GM18907 (cell line): ENCODE measurements around the gene MGST2.

Source experiments
- ATAC-seq: cut with Tn5 transposase; IDR thresholded peaks from one replicate; pipeline ENCODE4 v1.9.1; 2021; ENCODE audit warnings: mild to moderate bottlenecking, moderate library complexity; ENCODE audit not compliant: unreplicated experiment

MGST2 gene

DNA sequence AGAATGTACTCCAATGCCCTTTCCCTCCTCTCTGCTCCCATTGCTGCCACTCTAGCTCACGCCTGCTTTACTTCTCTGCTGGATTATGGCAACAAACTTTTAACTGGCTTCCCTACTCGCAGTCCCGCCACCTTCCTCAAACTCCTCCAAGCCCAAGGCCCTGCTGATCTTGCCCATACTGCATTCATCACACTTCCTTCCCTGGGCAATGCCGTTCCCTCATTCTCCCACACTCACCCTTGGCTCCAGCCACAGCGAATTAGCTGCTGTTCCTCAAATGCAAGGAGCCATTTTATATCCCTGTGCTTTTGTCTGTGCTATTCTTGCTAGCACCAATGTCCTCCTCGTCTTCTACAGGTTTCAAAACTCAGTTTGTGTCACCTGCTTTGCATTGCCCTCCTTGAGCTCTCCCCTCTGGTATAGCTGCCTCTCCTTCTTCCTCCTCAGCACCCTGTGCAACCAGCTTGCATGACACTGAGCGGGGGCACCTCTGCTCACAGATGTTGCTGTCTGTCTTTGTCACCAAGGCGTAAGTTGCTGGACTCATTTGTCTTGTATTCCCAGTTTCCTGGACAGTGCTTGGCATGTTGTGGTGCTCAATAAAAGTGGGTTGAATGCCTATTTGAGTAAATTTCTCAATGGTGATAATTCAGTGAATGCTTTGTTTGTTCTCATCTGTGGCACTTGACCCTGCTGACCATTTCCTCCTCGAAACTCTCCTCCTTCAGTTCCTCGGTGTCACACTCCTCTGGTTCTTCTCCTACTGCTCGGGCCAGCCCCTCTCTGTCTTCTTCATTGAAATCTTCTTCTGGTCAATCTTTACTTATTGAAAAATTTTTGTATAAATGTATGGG, 22.4 kb upstream of the MGST2 start:
- no peak for ATAC-seq

DNA sequence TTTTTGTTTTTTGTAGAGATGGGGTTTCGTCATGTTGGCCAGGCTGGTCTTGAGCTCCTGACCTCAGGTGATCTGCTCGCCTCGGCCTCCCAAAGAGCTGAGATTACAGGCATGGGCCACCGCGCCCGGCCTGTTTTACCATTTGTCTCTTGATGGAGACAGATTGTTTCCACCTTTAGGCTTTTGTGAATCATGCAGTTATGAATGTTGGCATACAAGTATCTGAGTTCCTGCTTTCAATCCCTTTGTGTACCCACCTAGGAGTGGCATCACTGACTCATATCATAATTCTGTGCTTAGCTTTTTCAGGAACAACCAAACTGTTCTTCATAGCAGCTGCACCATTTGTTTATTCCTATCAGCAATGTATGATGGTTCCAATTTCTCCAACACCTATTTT, 20.2 kb upstream of the MGST2 start:
- no peak for ATAC-seq

GRCh38 chr4:139647184-139647583, 18.4 kb upstream of the MGST2 start:
- no peak for ATAC-seq

DNA sequence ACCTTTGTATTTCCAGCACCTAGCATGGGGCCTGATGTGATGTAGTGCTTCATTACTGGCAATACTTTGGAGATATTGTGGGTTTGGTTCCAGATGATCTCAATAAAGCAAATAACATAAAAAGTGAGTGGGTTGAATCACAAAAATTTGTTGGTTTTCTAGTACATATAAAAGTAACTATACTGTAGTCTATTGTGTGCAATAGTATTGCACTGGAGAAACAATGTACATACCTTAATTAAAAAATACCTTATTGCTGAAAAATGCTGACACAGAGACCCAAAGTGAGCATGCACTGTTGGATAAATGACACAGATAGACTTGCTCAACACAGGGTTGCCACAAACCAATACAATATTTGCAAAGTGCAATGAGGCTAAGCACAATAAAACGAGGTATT, 17.7 kb upstream of the MGST2 start:
- ATAC-seq, result no peak

DNA sequence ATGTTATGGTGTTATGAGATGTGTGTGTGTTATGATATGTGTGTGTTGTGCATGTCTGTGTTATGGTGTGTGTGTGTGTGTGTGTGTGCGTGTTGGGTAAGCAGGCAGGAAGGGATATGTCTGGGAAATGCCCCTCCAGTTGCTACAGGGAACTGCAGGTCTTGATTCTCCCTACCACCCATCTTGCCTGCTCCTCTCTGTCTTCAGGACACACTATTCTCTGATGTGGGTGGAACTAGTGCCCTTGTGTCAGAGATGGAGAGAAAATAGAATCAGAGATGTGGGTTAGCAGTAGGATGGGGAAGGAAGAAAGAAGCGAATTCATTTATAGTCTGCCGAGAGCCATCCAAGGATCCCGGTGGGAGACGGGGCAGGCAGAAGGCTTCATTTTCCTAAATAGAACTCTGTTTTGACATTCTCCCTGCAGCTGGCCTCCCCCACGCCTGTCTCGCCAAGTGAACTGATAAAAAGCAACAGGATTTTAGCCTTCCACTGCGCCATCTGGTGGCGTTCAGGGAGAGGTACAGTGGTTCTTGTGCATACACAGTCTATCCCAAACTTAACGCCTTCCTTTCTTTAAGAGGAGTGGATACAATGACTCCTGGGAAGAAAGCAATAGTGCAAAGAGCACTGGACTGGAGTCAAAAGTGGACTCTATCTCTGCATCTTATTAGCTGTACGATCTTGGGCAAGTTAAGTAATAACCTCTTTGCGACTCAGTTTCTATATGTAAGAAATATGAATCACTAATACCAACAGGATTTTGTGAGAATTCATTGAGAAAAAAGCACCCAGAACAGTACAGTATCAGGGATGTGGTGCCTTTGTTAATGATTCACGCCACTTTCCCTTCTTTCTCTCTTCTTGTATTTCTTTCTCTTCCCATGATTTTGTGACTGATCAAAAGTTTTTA, 14.1 kb upstream of the MGST2 start:
- peak; percentile 87 for ATAC-seq

GRCh38 chr4:139654516-139654915, 11.1 kb upstream of the MGST2 start:
- no peak for ATAC-seq

- ATAC-seq, result peak; percentile 59
Observed at GRCh38 chr4:139655116-139655515, 10.5 kb upstream of the MGST2 start.

DNA sequence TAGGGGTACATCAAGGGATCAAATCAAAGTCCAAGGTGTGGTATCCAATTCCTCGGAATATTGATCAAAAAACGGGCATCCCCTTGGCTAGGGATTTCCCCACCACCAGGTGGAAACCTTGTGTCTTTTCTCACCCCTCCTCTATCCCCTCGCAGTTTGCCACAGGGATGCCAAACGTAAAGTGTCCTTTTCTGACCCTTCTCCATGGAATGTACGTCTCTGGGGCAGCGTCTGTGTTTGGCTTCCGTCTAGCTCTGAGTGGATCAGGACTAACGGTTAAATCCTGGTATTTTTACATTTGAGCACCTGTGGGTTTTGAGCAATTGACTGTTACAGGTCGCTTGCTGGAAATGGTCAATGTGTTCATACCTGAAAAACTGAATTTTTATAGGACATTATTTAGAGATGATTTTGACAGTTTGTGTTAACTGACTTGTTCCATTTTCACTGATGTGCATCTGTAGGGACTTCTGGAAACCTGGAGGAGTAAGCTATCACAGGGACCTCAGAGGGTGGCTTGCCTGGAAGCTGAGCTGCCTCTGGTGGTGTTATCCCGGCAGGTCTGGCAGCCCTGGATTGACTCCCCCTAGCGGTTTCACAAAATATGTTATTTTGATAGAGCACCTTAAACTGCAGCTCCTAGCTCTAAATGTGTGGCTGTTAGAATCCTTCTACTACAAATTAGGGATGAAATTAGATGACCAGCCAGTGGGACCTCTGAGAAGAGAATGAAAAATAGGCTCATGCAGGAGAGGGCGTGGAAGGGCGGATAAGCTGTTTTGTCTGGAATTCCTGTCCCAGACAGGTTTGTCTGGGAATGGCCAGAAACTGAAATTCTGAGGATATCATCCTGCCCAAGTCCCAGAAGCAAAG, 8.8 kb upstream of the MGST2 start:
- peak; percentile 73 for ATAC-seq

DNA sequence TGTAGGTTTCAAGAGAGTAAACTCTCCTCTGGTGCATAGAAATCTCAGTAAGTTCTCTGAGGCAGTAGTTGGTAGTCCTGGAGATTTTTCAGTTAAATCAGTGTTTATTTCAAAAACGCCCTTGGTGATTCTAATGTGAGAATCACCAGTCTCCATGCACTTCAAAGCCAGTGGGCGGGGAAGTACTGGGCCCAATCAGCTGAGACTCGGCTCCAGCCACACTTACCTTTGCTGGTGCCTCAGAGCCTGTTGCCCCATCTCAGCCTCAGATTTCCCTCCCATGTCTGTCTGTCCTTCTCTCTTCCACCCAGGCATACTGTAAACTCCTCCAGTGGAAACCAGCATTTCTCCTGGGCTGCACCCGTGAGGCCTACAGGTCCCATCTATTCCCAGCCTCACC, 7.4 kb upstream of the MGST2 start:
- no peak for ATAC-seq

GRCh38 chr4:139658586-139659382, 6.8 kb upstream of the MGST2 start:
- ATAC-seq, result no peak

DNA sequence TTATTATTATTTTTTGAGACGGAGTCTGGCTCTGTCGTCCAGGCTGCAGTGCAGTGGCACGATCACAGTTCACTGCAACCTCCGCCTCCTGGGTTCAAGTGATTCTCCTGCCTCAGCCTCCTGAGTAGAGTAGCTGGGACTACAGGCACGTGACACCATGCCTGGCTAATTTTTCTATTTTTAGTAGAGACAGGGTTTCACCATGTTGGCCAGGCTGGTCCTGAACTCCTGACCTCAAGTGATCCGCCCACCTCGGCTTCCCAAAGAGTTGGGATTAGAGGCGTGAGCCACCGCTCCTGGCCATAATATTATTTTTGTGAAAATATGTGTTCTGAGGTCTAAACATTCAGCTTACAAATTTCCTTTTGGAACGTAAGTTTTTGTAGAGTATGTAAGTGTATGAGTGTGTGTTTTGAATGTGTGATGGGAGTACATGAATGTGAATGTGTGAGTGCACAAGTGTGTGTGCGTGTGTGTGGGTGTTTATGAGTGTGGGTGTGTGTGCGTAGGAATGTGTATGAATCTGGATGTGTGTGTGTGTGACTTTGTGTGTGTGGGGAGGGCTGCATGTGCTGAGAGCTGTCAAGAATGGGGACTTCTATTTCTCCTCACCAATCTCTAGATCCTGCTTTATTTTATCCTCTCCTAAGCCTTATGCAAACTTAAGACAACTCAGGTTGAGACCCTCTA, 5.7 kb upstream of the MGST2 start:
- ATAC-seq, result no peak

DNA sequence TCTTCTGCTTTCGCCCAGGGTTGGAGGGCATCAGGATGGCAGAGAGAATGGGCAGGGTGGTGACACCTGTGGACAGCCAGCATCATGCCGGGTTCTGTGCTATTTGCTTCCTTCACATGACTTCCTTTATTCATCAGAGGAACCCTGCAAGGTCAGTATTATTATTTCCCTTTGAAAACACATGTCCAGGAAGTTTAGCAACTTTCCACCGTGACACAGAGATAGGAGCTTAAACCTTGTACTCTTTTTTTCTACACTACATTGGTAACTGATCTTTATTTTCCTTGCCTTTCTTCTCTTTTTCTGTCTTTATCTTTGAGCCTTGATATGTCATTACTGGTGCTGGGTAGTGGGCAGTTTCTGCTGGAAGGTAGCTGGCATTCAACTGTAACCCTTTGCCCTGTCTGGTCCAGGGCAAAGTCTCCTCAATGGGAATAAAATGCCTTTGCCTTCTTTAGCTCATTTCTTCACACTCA, 5.0 kb upstream of the MGST2 start:
- ATAC-seq, result no peak

DNA sequence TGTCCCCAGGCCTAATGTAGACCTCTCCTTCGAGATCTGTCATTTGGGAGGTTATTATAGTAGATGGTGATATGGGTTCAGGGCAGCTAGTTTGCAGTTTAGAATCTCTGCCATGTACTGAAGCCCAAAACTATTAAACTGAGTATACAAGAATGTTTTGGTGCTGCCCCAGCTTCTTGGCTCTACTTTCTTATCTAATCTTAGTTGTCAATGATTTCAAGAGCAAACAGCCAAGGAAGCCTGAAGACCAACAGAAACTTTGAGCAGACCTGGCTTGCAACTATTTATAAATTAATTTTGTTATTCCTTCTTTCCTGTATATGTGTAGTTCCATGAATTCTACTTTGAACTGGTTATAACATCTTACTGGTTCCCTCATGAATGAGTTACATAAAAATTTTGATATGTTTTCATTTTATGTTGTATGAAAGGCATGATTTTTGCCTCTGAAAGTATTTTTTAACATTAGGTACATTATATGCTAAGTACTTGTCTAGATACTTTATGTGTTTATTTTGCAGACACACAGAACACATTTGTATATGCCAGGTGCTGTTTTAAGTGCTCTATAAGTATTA, 2.0 kb upstream of the MGST2 start:
- ATAC-seq, result no peak

- no peak for ATAC-seq
Observed at GRCh38 chr4:139664442-139664841, 1.2 kb upstream of the MGST2 start.

DNA sequence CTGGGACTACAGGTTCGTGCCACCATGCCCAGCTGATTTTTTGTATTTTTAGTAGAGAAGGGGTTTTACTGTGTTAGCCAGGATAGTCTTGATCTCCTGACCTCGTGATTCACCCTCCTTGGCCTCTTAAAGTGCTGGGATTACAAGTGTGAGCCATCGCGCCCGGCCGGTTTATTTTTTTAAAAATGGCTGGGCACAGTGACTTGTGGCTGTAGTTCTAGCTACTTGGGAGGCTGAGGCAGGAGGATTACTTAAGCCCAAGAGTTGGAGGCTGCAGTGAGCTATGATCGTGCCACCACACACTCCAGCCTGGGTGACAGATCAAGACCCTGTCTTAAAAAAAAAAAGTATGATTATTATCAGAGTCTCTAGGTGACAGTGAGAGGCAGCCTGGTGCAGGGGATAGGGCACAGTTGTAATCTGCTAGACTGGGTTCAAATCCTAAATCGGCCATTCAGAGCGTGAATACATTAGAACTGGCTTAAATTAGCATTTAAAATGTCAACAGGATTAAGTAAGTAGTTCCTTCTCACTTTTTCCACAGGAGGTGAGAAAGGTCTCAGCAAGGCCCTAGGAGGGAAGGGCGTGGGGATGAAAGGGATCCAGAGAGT, 435 bp upstream of the MGST2 start:
- peak; percentile 14 for ATAC-seq

GRCh38 chr4:139666735-139667281, 1.2 kb downstream of the MGST2 start:
- peak; percentile 39 for ATAC-seq

- ATAC-seq, result no peak
Observed at GRCh38 chr4:139668036-139668435, 2.4 kb downstream of the MGST2 start.

- ATAC-seq, result no peak
Observed at GRCh38 chr4:139668658-139669201, 3.1 kb downstream of the MGST2 start.
